ENCODE results near the gene ARMH3.
A peak's percentile ranks its signal among the peaks of the same experiment; 100 is the strongest.
"Not testable (repeated sequence)": the region's sequence is repeated elsewhere in the genome, so short reads cannot be mapped to it uniquely, and the experiment has no call there.

The ARMH3 gene

GRCh38 chr10:102059987-102060386 lies 4.0 kb upstream of the ARMH3 start:
- in situ Hi-C loops (cut with HindIII; ENCODE audit: low pct_ligation_motif_present, low pct_unique_long_range_greater_than_20kb, low sequenced_read_pairs), result no loop called here
- no peak for DNase-seq

- DNase-seq, result peak; percentile 43
- in situ Hi-C loops (cut with HindIII; ENCODE audit: low pct_ligation_motif_present, low pct_unique_long_range_greater_than_20kb, low sequenced_read_pairs), result not testable (repeated sequence)
Observed at GRCh38 chr10:102054881-102055646, 909 bp downstream of the ARMH3 start.

- DNase-seq, result no peak
- in situ Hi-C loops (cut with HindIII; ENCODE audit: low pct_ligation_motif_present, low pct_unique_long_range_greater_than_20kb, low sequenced_read_pairs), result no loop called here
Observed at GRCh38 chr10:102046095-102046494, 9.9 kb downstream of the ARMH3 start.

GRCh38 chr10:102045292-102045691 lies 10.7 kb downstream of the ARMH3 start:
- in situ Hi-C loops (cut with HindIII; ENCODE audit: low pct_ligation_motif_present, low pct_unique_long_range_greater_than_20kb, low sequenced_read_pairs), result no loop called here
- no peak for DNase-seq

- in situ Hi-C loops (cut with HindIII; ENCODE audit: low pct_ligation_motif_present, low pct_unique_long_range_greater_than_20kb, low sequenced_read_pairs), result no loop called here
- no peak for DNase-seq
Observed at GRCh38 chr10:102040305-102041050, 15.5 kb downstream of the ARMH3 start.

GRCh38 chr10:102038410-102038809 lies 17.6 kb downstream of the ARMH3 start:
- no peak for DNase-seq
- in situ Hi-C loops (cut with HindIII; ENCODE audit: low pct_ligation_motif_present, low pct_unique_long_range_greater_than_20kb, low sequenced_read_pairs), result no loop called here

- DNase-seq; in situ Hi-C loops (cut with HindIII; ENCODE audit: low pct_ligation_motif_present, low pct_unique_long_range_greater_than_20kb, low sequenced_read_pairs): not testable (repeated sequence)
Observed at GRCh38 chr10:102035807-102036206, 20.2 kb downstream of the ARMH3 start.

- in situ Hi-C loops (cut with HindIII; ENCODE audit: low pct_ligation_motif_present, low pct_unique_long_range_greater_than_20kb, low sequenced_read_pairs), result no loop called here
- no peak for DNase-seq
Observed at GRCh38 chr10:102033787-102034186, 22.2 kb downstream of the ARMH3 start.

GRCh38 chr10:102027261-102027660 lies 28.7 kb downstream of the ARMH3 start:
- in situ Hi-C loops (cut with HindIII; ENCODE audit: low pct_ligation_motif_present, low pct_unique_long_range_greater_than_20kb, low sequenced_read_pairs), result no loop called here
- DNase-seq, result no peak

GRCh38 chr10:102024799-102025198 lies 31.2 kb downstream of the ARMH3 start:
- DNase-seq, result no peak
- in situ Hi-C loops (cut with HindIII; ENCODE audit: low pct_ligation_motif_present, low pct_unique_long_range_greater_than_20kb, low sequenced_read_pairs), result no loop called here

GRCh38 chr10:102020938-102021337 lies 35.0 kb downstream of the ARMH3 start:
- no peak for DNase-seq
- in situ Hi-C loops (cut with HindIII; ENCODE audit: low pct_ligation_motif_present, low pct_unique_long_range_greater_than_20kb, low sequenced_read_pairs), result no loop called here

- in situ Hi-C loops (cut with HindIII; ENCODE audit: low pct_ligation_motif_present, low pct_unique_long_range_greater_than_20kb, low sequenced_read_pairs), result no loop called here
- no peak for DNase-seq
Observed at GRCh38 chr10:102017295-102017694, 38.7 kb downstream of the ARMH3 start.

- in situ Hi-C loops (cut with HindIII; ENCODE audit: low pct_ligation_motif_present, low pct_unique_long_range_greater_than_20kb, low sequenced_read_pairs), result no loop called here
- DNase-seq, result no peak
Observed at GRCh38 chr10:102016416-102016815, 39.6 kb downstream of the ARMH3 start.

GRCh38 chr10:102010961-102011360 lies 45.0 kb downstream of the ARMH3 start:
- in situ Hi-C loops (cut with HindIII; ENCODE audit: low pct_ligation_motif_present, low pct_unique_long_range_greater_than_20kb, low sequenced_read_pairs), result no loop called here
- no peak for DNase-seq

GRCh38 chr10:102009801-102010425 lies 46.1 kb downstream of the ARMH3 start:
- in situ Hi-C loops (cut with HindIII; ENCODE audit: low pct_ligation_motif_present, low pct_unique_long_range_greater_than_20kb, low sequenced_read_pairs), result no loop called here
- peak; percentile 94 for DNase-seq

- in situ Hi-C loops (cut with HindIII; ENCODE audit: low pct_ligation_motif_present, low pct_unique_long_range_greater_than_20kb, low sequenced_read_pairs), result no loop called here
- no peak for DNase-seq
Observed at GRCh38 chr10:102007796-102008195, 48.2 kb downstream of the ARMH3 start.

- in situ Hi-C loops (cut with HindIII; ENCODE audit: low pct_ligation_motif_present, low pct_unique_long_range_greater_than_20kb, low sequenced_read_pairs); DNase-seq: not testable (repeated sequence)
Observed at GRCh38 chr10:102007031-102007430, 48.9 kb downstream of the ARMH3 start.

GRCh38 chr10:102004376-102004775 lies 51.6 kb downstream of the ARMH3 start:
- in situ Hi-C loops (cut with HindIII; ENCODE audit: low pct_ligation_motif_present, low pct_unique_long_range_greater_than_20kb, low sequenced_read_pairs), result no loop called here
- DNase-seq, result no peak

GRCh38 chr10:102003541-102003940 lies 52.4 kb downstream of the ARMH3 start:
- in situ Hi-C loops (cut with HindIII; ENCODE audit: low pct_ligation_motif_present, low pct_unique_long_range_greater_than_20kb, low sequenced_read_pairs), result no loop called here

More at GRCh38 chr10:102003541-102003940, 52.4 kb downstream of the ARMH3 start:
- DNase-seq, result no peak
